ENCODE measurements around the gene DNAJC18.

DNA sequence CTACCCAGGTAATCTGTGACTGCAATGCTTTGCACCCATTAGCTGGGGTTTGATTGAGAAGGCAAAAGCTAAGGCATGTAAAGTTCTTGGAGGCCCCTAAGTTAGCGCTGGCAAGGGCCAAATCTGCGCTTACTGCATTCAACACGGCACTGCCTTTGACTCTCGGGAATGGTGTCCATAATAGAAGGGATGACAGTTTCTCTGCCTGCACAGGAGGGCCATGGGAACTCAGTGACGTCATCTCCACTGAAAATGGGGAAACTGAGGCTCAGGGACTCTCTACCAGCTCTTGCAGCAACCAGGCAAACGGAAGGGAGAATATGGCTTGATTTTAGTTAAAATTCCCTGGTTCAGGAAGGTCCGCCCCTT is 35.9 kb downstream of the DNAJC18 start:
- TF ChIP-seq, protein P1, sequence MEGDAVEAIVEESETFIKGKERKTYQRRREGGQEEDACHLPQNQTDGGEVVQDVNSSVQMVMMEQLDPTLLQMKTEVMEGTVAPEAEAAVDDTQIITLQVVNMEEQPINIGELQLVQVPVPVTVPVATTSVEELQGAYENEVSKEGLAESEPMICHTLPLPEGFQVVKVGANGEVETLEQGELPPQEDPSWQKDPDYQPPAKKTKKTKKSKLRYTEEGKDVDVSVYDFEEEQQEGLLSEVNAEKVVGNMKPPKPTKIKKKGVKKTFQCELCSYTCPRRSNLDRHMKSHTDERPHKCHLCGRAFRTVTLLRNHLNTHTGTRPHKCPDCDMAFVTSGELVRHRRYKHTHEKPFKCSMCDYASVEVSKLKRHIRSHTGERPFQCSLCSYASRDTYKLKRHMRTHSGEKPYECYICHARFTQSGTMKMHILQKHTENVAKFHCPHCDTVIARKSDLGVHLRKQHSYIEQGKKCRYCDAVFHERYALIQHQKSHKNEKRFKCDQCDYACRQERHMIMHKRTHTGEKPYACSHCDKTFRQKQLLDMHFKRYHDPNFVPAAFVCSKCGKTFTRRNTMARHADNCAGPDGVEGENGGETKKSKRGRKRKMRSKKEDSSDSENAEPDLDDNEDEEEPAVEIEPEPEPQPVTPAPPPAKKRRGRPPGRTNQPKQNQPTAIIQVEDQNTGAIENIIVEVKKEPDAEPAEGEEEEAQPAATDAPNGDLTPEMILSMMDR (IDR thresholded peaks at IDR 0.05; ENCODE audit: borderline replicate concordance, extremely low read depth, low read length, poor library complexity, severe bottlenecking): no peak
- no peak for TF ChIP-seq EZH2 (IDR thresholded peaks at IDR 0.05; ENCODE audit: borderline replicate concordance, low read depth, low read length, severe bottlenecking)
